Subcutaneous abdominal adipose tissue (tissue), 5 donors: ENCODE measurements around the gene HEXIM2.
A peak's percentile ranks its signal among the peaks of the same experiment; 100 is the strongest.

Source experiments
- H3K27ac ChIP-seq: one replicate; pipeline ENCODE4 v1.7.0; 2013; ENCODE audit warnings: low read depth, mild to moderate bottlenecking, inconsistent platforms, low read length, moderate library complexity
- H3K27me3 ChIP-seq, 5 donors: one replicate each; pipeline ENCODE4 v1.7.0; 2013; ENCODE audit warnings: low read length in 5 of 5, inconsistent platforms in 1 of 5; ENCODE audit not compliant: control insufficient read depth in 5 of 5, insufficient read depth in 4 of 5
- H3K36me3 ChIP-seq, 5 donors: one replicate each; pipeline ENCODE4 v1.7.0; 2013; ENCODE audit warnings: low read length in 5 of 5; ENCODE audit not compliant: control insufficient read depth in 5 of 5, insufficient read depth in 5 of 5
- H3K4me1 ChIP-seq, 5 donors: one replicate each; pipeline ENCODE4 v1.7.0; 2013; ENCODE audit warnings: low read length in 5 of 5, mild to moderate bottlenecking in 3 of 5, moderate library complexity in 1 of 5; ENCODE audit not compliant: control insufficient read depth in 5 of 5, insufficient read depth in 5 of 5
- H3K4me3 ChIP-seq, 5 donors: one replicate each; pipeline ENCODE4 v1.7.0; 2013; ENCODE audit warnings: low read length in 5 of 5, low read depth in 1 of 5
- H3K9ac ChIP-seq, 5 donors: one replicate each; pipeline ENCODE4 v1.7.0; 2013; ENCODE audit warnings: low read length in 5 of 5, mild to moderate bottlenecking in 4 of 5, moderate library complexity in 3 of 5
- H3K9me3 ChIP-seq, 5 donors: one replicate each; pipeline ENCODE4 v1.7.0; 2013; ENCODE audit warnings: low read length in 5 of 5; ENCODE audit not compliant: control insufficient read depth in 5 of 5
- donor health status: healthy.
- donor health status: healthy.
- donor health status: healthy.
- donor health status: healthy.
- donor health status: healthy.

The HEXIM2 gene

DNA sequence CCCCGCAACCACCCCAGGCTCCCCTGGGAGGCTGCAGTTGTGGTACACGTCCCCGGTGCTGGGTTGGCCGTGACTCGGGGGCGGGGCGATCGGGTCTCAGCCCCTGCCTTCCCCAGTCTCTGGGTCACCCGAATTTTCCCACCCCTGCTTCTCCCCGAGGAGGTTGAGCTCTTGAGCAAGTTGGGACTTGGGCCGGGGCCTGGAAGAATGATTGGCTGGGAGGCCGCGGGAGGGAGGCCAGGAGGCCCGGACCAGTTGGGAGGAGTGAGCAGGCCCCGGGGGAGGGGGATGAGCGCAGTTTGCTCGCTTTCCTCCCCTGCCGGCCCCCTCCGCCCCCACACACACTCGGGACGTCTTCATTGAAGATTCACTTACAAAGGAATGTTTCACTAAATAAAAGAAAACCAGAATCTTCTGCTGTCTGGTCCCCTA is 17.9 kb upstream of the HEXIM2 start:
- Histone ChIP-seq H3K9ac (peak overlapping the region; percentile 56 to 86 (median 74)), H3K27me3 (peaks cover 0 to 3% (median 0%) of the 10 kb centered on the region in 5 donors), H3K4me3 (peak overlapping the region; percentile 44 to 61 (median 57)), H3K27ac (peak overlapping the region; percentile 97), H3K36me3 (peaks cover 0 to 8% (median 0%) of the 10 kb centered on the region in 5 donors), H3K4me1 (peaks cover 12 to 48% (median 43%) of the 10 kb centered on the region in 5 donors), H3K9me3 (no peaks in the 10 kb centered on the region)

DNA sequence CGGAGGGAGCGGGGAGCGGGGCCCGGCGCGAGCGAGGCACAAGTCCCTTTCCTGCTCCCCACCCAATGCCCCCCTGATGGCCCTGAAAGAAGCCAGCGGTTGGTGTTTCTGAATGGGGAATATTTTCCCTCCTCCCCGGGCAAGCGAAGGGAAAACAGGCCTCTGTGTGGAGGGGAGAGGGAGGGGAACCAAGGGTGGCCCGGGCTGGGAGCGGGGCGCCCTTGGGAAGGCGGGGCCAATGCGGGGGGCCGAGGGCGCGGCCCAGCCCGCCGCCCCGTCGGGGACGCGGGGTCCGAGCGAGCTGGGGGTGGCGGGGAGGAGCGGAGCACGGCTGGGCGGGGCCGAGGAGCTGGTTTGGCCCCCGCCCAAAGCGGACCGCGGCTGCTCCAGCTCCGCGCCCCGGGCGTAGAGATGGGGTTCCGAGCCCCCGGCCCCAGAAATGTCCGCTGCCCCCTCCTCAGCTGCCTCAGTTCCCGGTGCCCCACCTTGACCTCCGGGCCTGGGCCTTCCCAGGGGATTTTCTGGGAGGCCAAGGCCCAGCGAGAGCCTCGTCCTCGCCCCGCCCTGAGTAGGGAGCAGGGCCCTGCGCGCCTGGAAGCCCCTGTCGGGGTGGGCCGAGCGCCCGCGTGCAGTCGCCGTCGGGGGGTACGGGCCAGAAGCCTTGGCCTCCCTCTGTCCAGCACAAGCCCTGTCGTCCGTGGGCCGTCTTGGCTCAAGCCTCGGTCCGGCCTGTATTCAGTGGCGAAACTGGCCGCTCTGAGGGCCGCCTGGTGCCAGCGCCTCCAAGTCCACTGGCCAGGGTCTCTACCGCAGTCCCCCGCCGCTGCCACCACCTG is 17.3 kb upstream of the HEXIM2 start:
- H3K9me3 ChIP-seq: no peaks in the 10 kb centered on the region
- peak overlapping the region; percentile 44 to 61 (median 57) for H3K4me3 ChIP-seq
- H3K4me1 ChIP-seq: peaks cover 12 to 55% (median 49%) of the 10 kb centered on the region in 5 donors
- H3K9ac ChIP-seq: peak overlapping the region in 4 of 5 donors; percentile 68 to 86 (median 79)
- H3K36me3 ChIP-seq: peaks cover 0 to 6% (median 0%) of the 10 kb centered on the region in 5 donors
- H3K27ac ChIP-seq: peak overlapping the region; percentile 97
- peaks cover 0 to 3% (median 0%) of the 10 kb centered on the region in 5 donors for H3K27me3 ChIP-seq

DNA sequence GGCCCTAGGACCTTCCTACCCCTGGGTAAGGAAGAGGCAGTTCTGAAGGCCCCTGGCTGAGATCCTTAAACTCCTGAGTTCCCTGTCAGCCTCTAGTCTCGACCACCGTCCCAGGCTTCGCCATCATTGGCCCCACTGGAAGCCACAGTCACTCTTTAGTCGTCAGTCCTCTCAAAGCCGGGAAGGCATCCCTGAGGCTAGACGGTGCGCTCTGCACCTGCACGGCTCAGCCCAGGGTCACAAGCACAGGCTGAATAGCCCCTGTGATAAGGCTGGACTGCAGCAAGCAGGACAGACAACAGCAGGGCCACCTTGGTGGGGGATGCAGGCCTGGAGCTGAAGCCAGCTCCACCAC is 16.7 kb upstream of the HEXIM2 start:
- Histone ChIP-seq H3K27me3 (peaks cover 0 to 3% (median 0%) of the 10 kb centered on the region in 5 donors), H3K4me3 (peak overlapping the region in 4 of 5 donors; percentile 56 to 61 (median 58)), H3K4me1 (peaks cover 12 to 60% (median 52%) of the 10 kb centered on the region in 5 donors), H3K36me3 (peaks cover 0 to under 1% (median 0%) of the 10 kb centered on the region in 5 donors), H3K9ac (peak overlapping the region in 3 of 5 donors; percentile 61 to 86 (median 80)), H3K9me3 (no peaks in the 10 kb centered on the region), H3K27ac (peak overlapping the region; percentile 97)

DNA sequence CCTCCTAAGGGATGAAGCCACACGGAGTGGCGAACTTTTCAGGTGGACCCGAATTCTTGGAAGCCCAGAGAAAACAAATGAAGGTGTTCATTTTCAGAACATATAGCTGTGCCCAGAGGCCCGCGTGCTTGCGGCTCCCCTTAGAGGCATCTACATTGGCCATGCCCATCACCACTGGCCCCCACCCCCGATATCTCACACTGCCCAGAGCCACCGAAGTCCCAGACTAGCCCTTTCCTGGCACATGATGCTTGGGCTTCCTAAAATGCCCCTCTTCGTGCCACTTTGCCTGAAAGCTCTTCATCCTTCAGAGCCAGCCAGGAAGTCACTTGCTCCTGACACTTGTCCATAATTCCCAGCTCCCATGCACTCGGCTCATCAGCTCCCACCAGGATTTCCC is 15.5 kb upstream of the HEXIM2 start:
- H3K9ac ChIP-seq: peak overlapping the region in 1 of 5 donors; percentile 79
- H3K27ac ChIP-seq: peak overlapping the region; percentile 100
- no peaks in the 10 kb centered on the region for H3K36me3 ChIP-seq
- peaks cover 15 to 71% (median 63%) of the 10 kb centered on the region in 5 donors for H3K4me1 ChIP-seq
- H3K9me3 ChIP-seq: no peaks in the 10 kb centered on the region
- peak overlapping the region in 3 of 5 donors; percentile 11 to 82 (median 73) for H3K4me3 ChIP-seq
- H3K27me3 ChIP-seq: peaks cover 0 to 3% (median 0%) of the 10 kb centered on the region in 5 donors

DNA sequence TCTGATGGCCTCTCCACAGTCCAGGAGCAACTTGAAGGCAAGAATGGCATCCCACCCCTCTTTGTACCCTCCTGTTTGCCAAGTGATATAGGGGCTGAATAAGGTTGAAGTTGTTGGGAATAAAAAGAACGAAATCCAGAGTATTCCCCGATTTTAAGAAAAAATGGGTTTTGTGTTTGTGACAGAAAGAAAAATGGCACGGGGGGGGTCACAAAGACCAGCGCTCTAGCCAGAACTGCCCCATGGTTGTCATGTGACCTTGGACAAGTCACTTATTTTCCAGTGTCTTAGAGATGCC is 15.1 kb upstream of the HEXIM2 start:
- Histone ChIP-seq H3K36me3 (no peaks in the 10 kb centered on the region), H3K4me1 (peaks cover 19 to 75% (median 67%) of the 10 kb centered on the region in 5 donors), H3K27me3 (peaks cover 0 to 3% (median 0%) of the 10 kb centered on the region in 5 donors), H3K9ac (peak overlapping the region in 4 of 5 donors; percentile 68 to 79 (median 72)), H3K4me3 (peak overlapping the region; percentile 67 to 91 (median 74)), H3K9me3 (no peaks in the 10 kb centered on the region), H3K27ac (peak overlapping the region; percentile 100)

DNA sequence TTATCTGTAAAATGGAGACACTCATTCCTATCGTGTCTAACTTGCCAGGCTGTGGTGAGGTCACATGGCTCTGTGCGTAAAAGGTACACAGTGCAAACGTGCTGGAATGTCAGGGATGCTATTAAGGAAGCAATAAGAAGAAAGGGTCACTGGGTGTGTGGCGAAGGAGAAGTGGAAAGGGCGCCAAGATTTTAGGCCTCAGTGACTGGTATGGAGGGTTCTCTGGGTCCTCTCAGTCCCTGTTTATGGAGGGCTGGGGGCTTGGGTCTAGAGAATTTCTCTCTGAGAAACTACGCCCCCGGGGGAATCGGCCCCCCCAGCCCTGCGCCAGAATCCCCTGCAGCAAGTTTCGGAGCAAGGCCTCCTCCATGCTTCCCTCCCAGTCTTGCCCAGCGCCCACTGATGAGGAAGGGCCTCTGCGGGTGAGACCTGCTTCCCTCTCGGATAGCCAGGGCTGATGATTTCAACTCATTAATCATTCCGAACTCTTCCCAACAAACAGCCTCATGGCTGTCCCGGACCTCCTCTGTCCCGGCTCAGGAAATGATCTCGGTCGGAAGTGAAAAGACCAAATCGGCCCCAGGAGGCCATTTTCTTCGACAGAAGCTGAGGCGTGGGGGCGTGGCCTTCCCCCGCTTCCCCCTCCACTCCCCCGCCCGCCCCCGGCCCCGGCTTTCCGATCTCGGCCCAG is 14.6 kb upstream of the HEXIM2 start:
- H3K4me1 ChIP-seq: peaks cover 21 to 80% (median 72%) of the 10 kb centered on the region in 5 donors

DNA sequence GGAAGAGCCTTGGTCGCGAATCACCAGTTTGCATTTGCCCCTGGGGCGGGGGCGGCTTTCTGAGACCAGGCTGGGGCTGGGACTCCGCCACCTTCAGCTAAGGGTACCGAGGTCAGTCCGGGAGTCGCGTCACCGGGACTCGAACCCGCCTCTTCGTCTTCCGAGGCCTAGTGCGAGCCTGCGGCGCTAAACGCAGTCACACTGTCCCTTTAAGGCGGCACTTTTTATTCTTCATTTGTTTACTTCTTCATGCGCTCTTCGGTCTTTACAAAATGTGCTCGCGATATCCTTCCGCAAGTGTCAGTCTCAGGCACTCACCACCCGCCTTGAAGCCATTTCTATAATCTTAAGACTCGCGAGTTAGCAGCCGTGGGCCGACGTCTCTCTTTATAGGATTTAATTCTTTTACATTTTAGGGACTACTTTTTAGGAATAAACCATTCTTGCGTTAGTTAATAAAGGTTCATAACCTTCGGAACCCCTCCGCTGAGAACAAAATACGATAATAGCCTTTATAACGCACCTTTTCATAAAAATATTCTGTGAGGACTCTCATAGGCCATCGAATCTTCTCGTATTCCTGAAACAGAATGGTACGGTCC is 14.0 kb upstream of the HEXIM2 start:
- H3K27me3 ChIP-seq: peaks cover 0 to 3% (median 0%) of the 10 kb centered on the region in 5 donors
- no peaks in the 10 kb centered on the region for H3K36me3 ChIP-seq
- peak overlapping the region; percentile 67 to 91 (median 79) for H3K4me3 ChIP-seq
- peaks cover 21 to 86% (median 73%) of the 10 kb centered on the region in 5 donors for H3K4me1 ChIP-seq
- H3K27ac ChIP-seq: peak overlapping the region; percentile 100
- peak overlapping the region; percentile 79 to 99 (median 95) for H3K9ac ChIP-seq
- no peaks in the 10 kb centered on the region for H3K9me3 ChIP-seq

More for the DNA sequence above, 14.6 kb upstream of the HEXIM2 start:
- Histone ChIP-seq H3K27ac (peak overlapping the region; percentile 100), H3K4me3 (peak overlapping the region; percentile 67 to 91 (median 74)), H3K9me3 (no peaks in the 10 kb centered on the region), H3K9ac (peak overlapping the region; percentile 29 to 96 (median 85)), H3K27me3 (peaks cover 0 to 3% (median 0%) of the 10 kb centered on the region in 5 donors), H3K36me3 (no peaks in the 10 kb centered on the region)

DNA sequence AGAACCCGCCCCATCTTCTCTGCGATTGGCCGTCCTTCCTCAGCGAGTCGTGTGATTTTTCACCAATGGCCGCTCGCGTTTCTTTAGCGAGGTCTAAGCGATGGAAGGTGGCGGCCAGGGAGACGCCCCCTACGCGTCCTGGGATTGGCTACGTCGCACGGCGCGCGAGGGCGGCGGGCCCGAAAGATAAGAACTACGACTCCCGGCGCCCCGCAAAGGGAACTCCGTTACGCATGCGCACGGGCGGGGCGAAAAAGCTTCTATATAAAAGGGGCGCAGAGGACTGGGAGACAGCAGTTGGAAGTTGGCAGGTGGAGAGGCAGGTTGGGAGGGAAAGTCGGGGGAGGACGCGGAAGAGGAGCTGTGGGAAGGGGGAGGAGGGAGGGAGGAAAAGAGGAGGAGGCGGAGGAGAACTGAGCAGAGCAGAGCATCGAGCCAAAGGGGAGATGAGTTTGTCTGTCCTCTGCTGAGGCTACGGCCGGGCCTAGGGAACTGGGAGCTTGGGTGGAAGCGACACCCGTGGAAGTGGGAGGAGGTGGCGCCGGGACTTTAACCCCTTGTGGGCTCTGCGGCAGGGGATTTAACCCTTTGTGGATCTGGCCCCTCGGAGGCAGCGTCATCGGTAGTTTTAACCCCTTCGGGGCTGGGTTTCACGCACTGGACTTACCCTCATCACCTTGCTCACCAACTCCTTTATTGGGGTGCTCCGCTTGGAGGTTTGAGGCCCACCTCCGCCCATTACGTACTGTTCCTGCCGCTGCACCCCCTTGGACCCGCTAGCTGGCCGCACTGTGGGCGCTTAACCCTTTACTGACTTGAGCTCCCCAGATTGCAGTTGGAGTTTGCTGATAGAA is 13.3 kb upstream of the HEXIM2 start, which contains the start of gene HEXIM1:
Gene HEXIM1, plus strand, starts transcription at position 293 of the 854 bp plus-strand sequence. CDS start 716 bp downstream, outside the sequence.
- peaks cover 21 to 81% (median 69%) of the 10 kb centered on the region in 5 donors for H3K4me1 ChIP-seq
- peaks cover 0 to 3% (median 0%) of the 10 kb centered on the region in 5 donors for H3K27me3 ChIP-seq
- H3K4me3 ChIP-seq: peak within 1 kb of the TSS; percentile 82 to 96 (median 93)
- H3K9me3 ChIP-seq: no peaks in the 10 kb centered on the region
- H3K27ac ChIP-seq: peak within 1 kb of the TSS; percentile 100
- no peaks in the 10 kb centered on the region for H3K36me3 ChIP-seq
- H3K9ac ChIP-seq: peak within 1 kb of the TSS; percentile 83 to 99 (median 95)
